H1 (cell line): ENCODE measurements around the gene DENND5B. TPM values are rescaled to one million over a fixed set of nuclear protein-coding genes. Genes with fewer than 3 reads are reported as not detected.

Source experiments
- EZH2 ChIP-seq: fragments of 200-600 bp; sonication (generic); IDR thresholded peaks from 2 replicates; pipeline ENCODE4 v1.7.1; 2012; ENCODE audit warnings: low read depth, mild to moderate bottlenecking, moderate library complexity, low read length, inconsistent platforms; ENCODE audit not compliant: severe bottlenecking
- RFX5 ChIP-seq: IDR thresholded peaks from 2 replicates; pipeline ENCODE4 v1.6.1; 2011; ENCODE audit warnings: low read depth, low read length, improper control_type of control experiment, borderline replicate concordance
- SP2 ChIP-seq: IDR thresholded peaks from 2 replicates; pipeline ENCODE4 v1.6.1; 2012; ENCODE audit warnings: mild to moderate bottlenecking, low read length, inconsistent platforms
- SUZ12 ChIP-seq: fragments of 200-600 bp; sonication (generic); IDR thresholded peaks from 2 replicates; pipeline ENCODE4 v1.6.1; 2012; ENCODE audit warnings: mild to moderate bottlenecking, inconsistent platforms, low read length, moderate library complexity, mixed read lengths
- TCF12 ChIP-seq: IDR thresholded peaks from 2 replicates; pipeline ENCODE4 v1.6.1; 2011; ENCODE audit warnings: low read depth, mild to moderate bottlenecking, low read length
- polyA plus RNA-seq, 7 experiments: library from polyadenylated mRNA; depleted of rRNA in 3 of 7; stranded (reverse) in 5 of 7; unstranded in 2 of 7; fragments of >200 nt in 5 of 7; fragments of 200-250 nt in 2 of 7; gene quantifications; 1 replicate in 5 of 7; 2 replicates in 1 of 7; 4 replicates in 1 of 7; pipeline versions ENCODE4 v1.2.1 to v1.2.3, GENCODE V29; 2011 to 2013; ENCODE audit warnings: missing spikeins in 2 of 7, mixed read lengths in 2 of 7
- total RNA-seq: library from RNA; stranded (reverse); fragmentation: NEBNext Ultra II Directional; extraction: Animal tissue kit (Norgen Biotek cat#: 25700); gene quantifications from 2 replicates; pipeline ENCODE4 v1.2.1, GENCODE V29; 2021

DENND5B gene
- total and polyA plus RNA-seq, 2 of the 8 experiments (the other 6 are each of a cell fraction or from before 2014, with no cell fraction given): 13.4 to 20.2 TPM

DNA sequence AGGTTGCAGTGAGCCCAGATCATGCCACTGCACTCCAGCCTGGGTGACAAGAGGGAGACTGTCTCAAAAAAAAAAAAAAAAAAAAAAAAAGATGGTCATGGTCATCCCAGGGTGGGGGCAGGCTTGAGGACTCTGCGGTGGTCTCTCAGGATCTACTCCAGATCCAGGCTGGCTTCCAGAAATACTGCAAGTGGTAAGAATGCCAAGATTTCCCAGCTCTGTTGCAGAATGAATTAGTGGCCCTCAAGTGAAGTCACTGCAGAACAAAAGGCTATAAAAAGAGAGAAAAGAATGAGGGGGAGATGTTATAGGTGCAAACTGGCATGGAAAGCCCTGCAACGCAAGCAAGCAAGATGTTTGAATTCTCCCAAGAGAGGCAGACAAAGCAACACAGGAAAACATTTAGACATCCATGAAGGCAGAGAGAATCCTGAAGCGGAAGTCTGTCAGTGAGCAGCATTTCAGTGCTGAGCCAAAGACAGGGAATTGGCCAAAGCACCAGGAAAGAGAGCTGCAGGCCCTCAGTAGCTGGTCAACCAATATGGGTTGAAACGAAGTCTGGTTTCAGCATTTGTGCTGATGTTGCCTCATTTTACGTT, 36.6 kb upstream of the DENND5B start (continued):
- TF ChIP-seq SP2: no peak
- no peak for TF ChIP-seq EZH2
- no peak for TF ChIP-seq TCF12
- TF ChIP-seq RFX5: no peak
- TF ChIP-seq SUZ12: no peak
